HG03064 (cell line): ENCODE data around the gene NUP58.
"Not testable (repeated sequence)": the region's sequence is repeated elsewhere in the genome, so short reads cannot be mapped to it uniquely, and the experiment has no call there.

Experiments used
- ATAC-seq: cut with Tn5 transposase; IDR thresholded peaks from one replicate; pipeline ENCODE4 v1.9.1; 2021; ENCODE audit warnings: low read depth; ENCODE audit not compliant: unreplicated experiment

Gene NUP58

DNA sequence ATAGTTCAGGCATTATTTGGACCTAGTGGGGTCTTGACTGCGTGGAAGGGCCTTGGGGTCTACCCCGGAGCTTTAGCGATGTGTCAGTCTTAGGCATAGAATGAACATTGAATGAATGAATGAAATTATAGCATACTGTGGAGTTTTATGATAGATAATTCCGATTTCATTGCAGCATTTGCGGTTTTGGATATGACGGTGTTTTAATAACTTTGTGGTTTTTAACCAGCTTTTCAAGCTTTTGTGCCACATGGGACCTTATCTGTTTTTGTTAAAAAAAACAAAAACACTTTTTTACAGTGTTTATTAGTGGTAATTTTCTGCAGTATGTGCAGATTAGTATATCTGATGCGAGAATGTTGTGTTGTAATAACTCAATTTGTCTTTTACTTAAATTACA, 696 bp downstream of the NUP58 start:
- ATAC-seq = no peak

DNA sequence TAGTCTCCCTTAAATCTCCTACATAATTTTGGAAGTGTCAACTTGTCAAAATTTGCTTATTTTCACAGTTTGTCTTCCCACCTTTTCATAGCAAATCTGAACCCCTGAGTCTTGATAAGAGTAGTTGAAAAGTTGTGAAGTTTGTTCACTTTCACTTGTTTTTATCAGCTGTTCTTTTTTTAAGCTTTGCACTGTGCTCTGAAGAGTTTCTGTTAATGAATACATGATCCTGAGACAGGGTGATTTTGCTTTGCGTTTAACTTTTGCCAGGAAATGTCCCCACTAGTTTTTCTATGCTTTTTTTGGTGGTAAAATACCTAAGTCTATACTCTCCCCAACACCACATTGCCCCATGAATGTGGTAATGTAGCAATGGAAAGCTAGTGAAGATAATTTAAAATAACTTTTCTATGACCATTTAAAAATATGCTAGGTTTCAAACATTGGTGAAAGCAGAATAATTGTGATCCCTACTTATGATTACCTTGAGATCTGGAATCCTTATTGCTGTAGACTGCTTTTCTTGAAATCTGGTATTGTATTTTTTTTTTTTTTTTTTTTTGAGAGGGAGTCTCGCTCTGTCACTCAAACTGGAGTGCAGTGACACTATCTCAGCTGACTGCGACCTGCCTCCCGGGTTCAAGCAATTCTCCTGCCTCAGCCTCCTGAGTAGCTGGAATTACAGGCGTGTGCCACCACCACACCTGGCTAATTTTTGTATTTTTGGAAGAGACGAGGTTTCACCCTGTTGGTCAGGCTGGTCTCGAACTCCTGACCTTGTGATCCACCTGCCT, 5.4 kb downstream of the NUP58 start:
- ATAC-seq = no peak

DNA sequence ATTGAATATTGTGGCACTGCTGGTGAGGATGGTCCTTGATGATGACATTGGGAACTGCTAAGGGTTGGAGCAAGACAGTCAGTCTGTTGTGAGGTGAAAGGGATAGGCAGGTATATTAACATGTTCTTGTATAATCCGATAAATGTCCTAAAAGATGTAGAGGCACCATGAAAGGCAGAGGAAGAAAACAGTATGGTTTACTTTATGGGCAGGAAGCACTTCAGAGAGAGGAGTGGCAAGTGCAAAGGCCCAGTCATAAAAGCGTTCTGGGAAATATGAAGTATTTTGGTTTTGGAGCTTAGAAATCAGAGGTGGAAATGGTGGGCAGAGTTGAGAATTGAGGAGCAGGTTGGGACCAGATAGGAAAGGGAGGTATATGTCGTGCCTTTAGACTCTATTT, 9.5 kb downstream of the NUP58 start:
- no peak for ATAC-seq

GRCh38 chr13:25318946-25319345, 17.5 kb downstream of the NUP58 start:
- ATAC-seq = not testable (repeated sequence)

GRCh38 chr13:25319771-25320170, 18.3 kb downstream of the NUP58 start:
- no peak for ATAC-seq

DNA sequence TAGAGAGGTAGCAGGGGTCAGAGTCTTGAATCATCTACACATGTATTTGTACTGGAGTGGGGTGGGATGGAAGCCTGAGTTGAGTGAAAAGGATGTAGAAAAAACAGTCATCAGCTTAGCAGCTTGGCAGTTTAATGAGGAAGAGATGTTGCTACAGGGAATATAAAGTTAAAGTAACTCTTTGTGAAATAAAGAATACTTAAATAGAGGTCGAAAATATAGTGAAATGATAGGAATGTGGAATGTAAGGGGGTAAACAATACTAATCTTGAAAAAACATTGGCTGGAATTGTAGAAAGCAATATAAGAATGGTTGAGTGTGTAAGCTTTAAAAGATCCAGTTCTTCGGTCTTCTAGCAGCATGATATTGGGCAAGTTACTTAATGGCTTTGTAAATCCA, 22.7 kb downstream of the NUP58 start:
- no peak for ATAC-seq

DNA sequence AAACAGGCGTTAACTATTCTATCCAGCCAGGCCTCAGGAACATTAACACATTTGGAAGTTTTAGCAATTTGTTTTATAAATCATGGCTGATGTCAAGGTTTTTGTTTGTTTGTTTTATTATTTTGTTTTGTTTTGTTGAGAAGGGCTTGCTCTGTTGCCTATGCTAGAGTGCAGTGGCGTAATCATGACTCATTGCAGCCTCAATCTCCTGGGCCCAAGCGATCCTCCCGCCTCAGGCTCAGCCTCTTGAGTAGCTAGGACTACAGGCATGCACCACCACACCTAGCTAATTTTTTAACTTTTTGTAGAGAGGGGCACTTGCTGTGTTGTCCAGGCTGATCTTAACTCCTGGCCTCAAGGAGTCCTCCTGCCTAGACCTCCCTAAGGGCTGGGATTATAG, 28.3 kb downstream of the NUP58 start:
- ATAC-seq = no peak

GRCh38 chr13:25330541-25330940, 29.1 kb downstream of the NUP58 start:
- ATAC-seq = no peak

DNA sequence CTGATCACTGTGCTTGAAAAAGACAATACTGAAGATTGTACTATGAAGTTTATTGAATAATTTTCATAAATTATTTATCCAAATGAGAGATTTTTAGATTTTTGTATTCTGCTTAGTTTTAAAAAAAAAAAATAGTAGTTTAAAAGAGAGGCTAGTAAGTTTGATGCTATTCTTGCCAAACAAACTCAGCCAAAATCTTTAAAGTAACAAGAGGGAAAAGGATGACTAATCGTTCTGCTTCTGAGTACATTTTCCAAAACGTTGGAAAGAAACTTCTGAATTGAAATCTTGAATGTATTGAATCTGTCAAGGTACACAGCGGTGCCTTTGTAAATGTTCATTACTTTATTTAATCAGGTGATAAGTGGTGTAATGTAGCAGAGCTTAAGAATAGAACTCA, 34.4 kb downstream of the NUP58 start:
- no peak for ATAC-seq

DNA sequence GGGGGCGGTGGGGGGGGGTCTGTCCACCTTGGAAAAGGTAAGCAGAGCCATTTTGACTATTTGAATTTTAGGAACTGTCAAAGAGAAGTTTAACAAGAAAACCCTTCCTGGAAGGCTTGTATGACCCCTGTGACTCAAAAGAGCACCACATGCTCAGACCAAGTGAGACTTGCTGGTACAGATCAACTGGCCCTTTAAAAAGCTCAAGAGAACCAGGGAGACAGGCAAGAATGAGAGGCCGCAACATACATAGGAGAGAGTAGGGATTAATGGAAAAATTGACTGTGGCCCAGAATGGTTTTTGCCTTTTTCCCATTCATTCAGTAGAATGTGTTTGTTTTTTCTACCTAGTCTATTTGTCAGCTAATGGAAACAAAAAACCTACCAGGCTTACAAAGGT, 44.2 kb downstream of the NUP58 start:
- ATAC-seq = no peak

DNA sequence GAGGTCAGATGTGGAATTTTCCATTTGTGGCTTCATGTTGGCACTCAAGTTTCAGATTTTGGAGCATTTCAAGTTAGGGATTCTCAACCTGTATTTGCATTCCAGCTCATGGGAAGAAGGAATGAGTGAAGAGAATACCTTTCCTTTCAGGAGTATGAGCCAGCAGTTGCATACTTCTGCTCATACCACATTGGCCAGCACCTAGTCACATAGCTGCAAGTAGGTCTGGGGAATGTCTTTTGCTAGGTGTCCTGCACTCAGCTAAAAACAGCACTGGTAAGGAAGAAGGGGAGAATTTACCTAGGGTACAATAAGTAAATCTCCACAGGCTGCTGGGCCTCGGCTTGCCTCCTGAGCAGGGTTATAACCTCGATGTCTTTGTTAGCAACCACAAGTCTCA, 45.7 kb downstream of the NUP58 start:
- ATAC-seq = no peak

DNA sequence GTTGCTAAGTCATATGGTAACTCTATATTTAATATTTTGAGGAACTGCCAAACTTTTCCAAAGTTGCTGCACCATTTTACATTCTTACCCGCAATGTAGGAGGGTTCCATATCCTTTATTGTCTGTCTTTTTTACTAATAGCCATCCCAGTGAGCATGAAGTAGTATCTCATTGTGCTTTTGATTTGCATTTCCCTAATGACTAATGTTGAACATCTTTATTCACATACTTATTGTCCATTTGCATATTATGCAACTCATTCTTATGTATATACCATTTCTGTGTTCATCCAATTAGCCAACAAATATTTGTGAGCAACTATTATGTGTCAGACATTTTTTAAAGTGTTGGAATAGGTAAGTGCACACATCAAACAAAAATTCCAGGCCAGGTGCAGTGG, 50.0 kb downstream of the NUP58 start:
- no peak for ATAC-seq

- no peak for ATAC-seq
Observed at GRCh38 chr13:25352230-25352629, 50.8 kb downstream of the NUP58 start.

- ATAC-seq = no peak
Observed at GRCh38 chr13:25352806-25353205, 51.4 kb downstream of the NUP58 start.

DNA sequence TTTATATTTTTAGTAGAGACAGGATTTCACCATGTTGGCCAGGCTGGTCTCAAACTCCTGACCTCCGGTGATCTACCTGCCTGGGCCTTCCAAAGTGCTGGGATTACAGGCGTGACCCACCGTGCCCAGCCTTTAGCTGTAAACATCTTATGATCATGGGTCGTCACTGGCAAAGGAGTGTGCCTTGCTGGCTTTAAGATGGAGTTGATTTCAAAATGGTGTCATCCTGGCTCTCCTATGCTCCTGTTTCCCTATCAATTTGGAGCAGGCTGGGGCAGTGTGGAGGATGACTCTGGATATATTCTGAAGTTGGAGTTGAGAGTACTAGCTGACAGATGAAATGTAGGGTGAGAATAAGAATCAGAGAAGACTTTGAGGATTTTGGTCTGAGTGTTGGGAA, 51.9 kb downstream of the NUP58 start:
- ATAC-seq = no peak

- ATAC-seq = no peak
Observed at GRCh38 chr13:25354377-25354776, 53.0 kb downstream of the NUP58 start.

DNA sequence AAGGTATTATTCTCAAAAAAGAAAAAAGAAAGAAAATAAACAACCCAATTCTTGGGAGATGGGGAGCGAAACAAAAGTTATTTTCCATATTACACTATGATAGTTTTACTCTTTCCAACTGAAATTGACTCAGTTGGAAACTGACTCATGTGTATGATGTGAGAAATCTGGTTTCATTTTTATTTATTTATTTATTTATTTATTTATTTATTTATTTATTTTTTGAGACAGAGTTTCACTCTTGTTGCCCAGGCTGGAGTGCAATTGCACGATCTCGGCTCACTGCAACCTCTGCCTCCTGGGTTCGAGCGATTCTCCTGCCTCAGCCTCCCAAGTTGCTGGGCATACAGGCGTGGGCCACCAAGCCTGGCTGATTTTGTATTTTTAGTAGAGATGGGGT, 59.0 kb downstream of the NUP58 start:
- not testable (repeated sequence) for ATAC-seq

DNA sequence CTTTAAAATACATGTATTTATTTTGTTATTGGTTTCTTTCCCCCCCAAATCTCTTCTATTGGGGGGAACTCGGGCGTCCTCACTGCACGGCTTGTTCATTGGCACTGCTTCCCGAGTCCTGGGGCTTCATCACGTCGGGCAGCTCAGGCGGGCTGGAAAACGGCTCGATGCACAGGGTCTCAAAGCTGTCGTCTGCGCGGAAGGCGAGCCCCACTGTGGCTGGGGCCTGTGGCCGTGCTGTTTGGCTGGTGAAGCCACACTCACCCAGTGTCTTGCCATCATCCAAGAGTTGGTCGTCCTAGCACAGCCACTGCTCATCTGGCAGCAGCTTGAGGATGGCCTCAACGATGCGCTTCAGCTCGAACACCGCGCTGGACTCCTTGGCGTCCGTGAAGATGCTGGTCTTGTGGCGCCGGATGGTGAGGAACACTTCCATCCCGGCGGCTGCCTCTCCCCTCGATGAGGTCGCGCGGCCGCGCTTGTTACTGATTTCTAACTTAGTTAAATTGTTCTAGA, 64.4 kb downstream of the NUP58 start:
- ATAC-seq = no peak

GRCh38 chr13:25371158-25371874, 69.9 kb downstream of the NUP58 start:
- ATAC-seq = no peak

GRCh38 chr13:25371875-25372283, 70.5 kb downstream of the NUP58 start, which contains the start of gene ATP8A2:
TSS of gene ATP8A2 (plus strand) at chr13:25371974. CDS start at chr13:25372213, 239 bp downstream.
- ATAC-seq = no peak

- no peak for ATAC-seq
Observed at GRCh38 chr13:25372284-25373081, 71.1 kb downstream of the NUP58 start.
